ENCODE data around the gene SPDEF.

GRCh38 chr6:34517461-34517881 lies 38.7 kb downstream of the SPDEF start:
- TF ChIP-seq CTCF (IDR thresholded peaks at IDR 0.05) (no peak), POLR2A (IDR thresholded peaks at IDR 0.05) (no peak)

Data from body of pancreas (tissue), 4 donors.